HG03378 (cell line): ENCODE results near the gene DNPEP.

Experiments
- ATAC-seq: cut with Tn5 transposase; IDR thresholded peaks from one replicate; pipeline ENCODE4 v1.9.1; 2021; ENCODE audit warnings: mild to moderate bottlenecking, moderate library complexity; ENCODE audit not compliant: unreplicated experiment

DNPEP gene

GRCh38 chr2:219387306-219388120 lies at the start of gene DNPEP:
Gene DNPEP (minus strand): TSS chr2:219387912. CDS start chr2:219387794, 118 bp downstream.
- peak; percentile 74 for ATAC-seq

GRCh38 chr2:219437141-219437540 lies 49.4 kb upstream of the DNPEP start:
- ATAC-seq: no peak

GRCh38 chr2:219436491-219436890 lies 48.8 kb upstream of the DNPEP start:
- no peak for ATAC-seq

- no peak for ATAC-seq
Measured at GRCh38 chr2:219435701-219436100, 48.0 kb upstream of the DNPEP start.

- no peak for ATAC-seq
Measured at GRCh38 chr2:219434718-219435525, 47.2 kb upstream of the DNPEP start, which contains the start of gene SPEG. Gene SPEG (plus strand): TSS chr2:219434843. CDS start chr2:219434978, 135 bp downstream.

GRCh38 chr2:219434468-219434717 lies 46.7 kb upstream of the DNPEP start:
- ATAC-seq: no peak

- no peak for ATAC-seq
Measured at GRCh38 chr2:219433666-219434467, 46.2 kb upstream of the DNPEP start.

GRCh38 chr2:219430633-219431615 lies 43.2 kb upstream of the DNPEP start:
- no peak for ATAC-seq

- ATAC-seq: no peak
Measured at GRCh38 chr2:219429958-219430606, 42.4 kb upstream of the DNPEP start.

GRCh38 chr2:219428469-219428868 lies 40.8 kb upstream of the DNPEP start:
- ATAC-seq: no peak

- no peak for ATAC-seq
Measured at GRCh38 chr2:219426534-219427136, 38.9 kb upstream of the DNPEP start.

- no peak for ATAC-seq
Measured at GRCh38 chr2:219426068-219426443, 38.3 kb upstream of the DNPEP start.

GRCh38 chr2:219425238-219426067 lies 37.7 kb upstream of the DNPEP start:
- ATAC-seq: no peak

- no peak for ATAC-seq
Measured at GRCh38 chr2:219423652-219424377, 36.1 kb upstream of the DNPEP start.

GRCh38 chr2:219422952-219423534 lies 35.3 kb upstream of the DNPEP start:
- ATAC-seq: no peak

- ATAC-seq: no peak
Measured at GRCh38 chr2:219421323-219421722, 33.6 kb upstream of the DNPEP start.

GRCh38 chr2:219420687-219421086 lies 33.0 kb upstream of the DNPEP start:
- ATAC-seq: no peak
